ENCODE measurements around the gene ATRN. TPM values are rescaled to one million over a fixed set of nuclear protein-coding genes. Genes with fewer than 3 reads are reported as not detected.

ATRN gene
- total and polyA plus RNA-seq, 4 donors = 8.4 to 104 (median 46.0) TPM

GRCh38 chr20:3563133-3563532, 92.3 kb downstream of the ATRN start:
- 95% methylated on average over 3 of the region's 3 CpGs for WGBS
- Histone ChIP-seq H3K27me3 (ENCODE audit: control insufficient read depth in 4 of 4, insufficient read depth in 4 of 4, low read length in 3 of 4) (no peaks in the 10 kb centered on the region), H3K27ac (ENCODE audit: low read depth in 1 of 2, low read length in 2 of 2) (no peak overlapping the region), H3K4me1 (ENCODE audit: control insufficient read depth in 4 of 4, insufficient read depth in 4 of 4, low read length in 3 of 4) (peaks cover 0 to 5% (median 0%) of the 10 kb centered on the region in 4 donors), H3K36me3 (ENCODE audit: control insufficient read depth in 4 of 4, insufficient read depth in 3 of 4, low read depth in 1 of 4, low read length in 3 of 4) (peaks cover 3 to 30% (median 27%) of the 10 kb centered on the region in 4 donors), H3K9me3 (ENCODE audit: control insufficient read depth in 4 of 4, low read length in 3 of 4) (no peaks in the 10 kb centered on the region), H3K9ac (ENCODE audit: low read depth in 1 of 2, low read length in 2 of 2) (no peak overlapping the region), H3K4me3 (ENCODE audit: low read depth in 1 of 3, low read length in 3 of 3) (no peak overlapping the region)
- no peak for DNase-seq (ENCODE audit: low spot score)
- TF ChIP-seq EGR1 (IDR thresholded peaks at IDR 0.05; ENCODE audit: low read depth in 2 of 2) (no peak), HNF4A (conservative IDR thresholded peaks at IDR 0.05) (no peak), HNF4G (IDR thresholded peaks at IDR 0.05) (no peak), ATF3 (IDR thresholded peaks at IDR 0.05) (no peak), CTCF (IDR thresholded peaks at IDR 0.05; ENCODE audit: low read depth, low read length, missing input control) (no peak), ZBTB33 (IDR thresholded peaks at IDR 0.05) (no peak), FOXA2 (IDR thresholded peaks at IDR 0.05) (no peak), JUND (IDR thresholded peaks at IDR 0.05) (no peak), RXRA (IDR thresholded peaks at IDR 0.05) (no peak), NR2F2 (IDR thresholded peaks at IDR 0.05) (no peak), SP1 (IDR thresholded peaks at IDR 0.05) (no peak), MAX (IDR thresholded peaks at IDR 0.05) (no peak), GABPA (IDR thresholded peaks at IDR 0.05 in 1 of 2, conservative IDR thresholded peaks at IDR 0.05 in 1 of 2) (no peak), REST (IDR thresholded peaks at IDR 0.05) (no peak)

GRCh38 chr20:3563548-3564177, 92.8 kb downstream of the ATRN start:
- Histone ChIP-seq H3K9ac (ENCODE audit: low read depth in 1 of 2, low read length in 2 of 2) (no peak overlapping the region), H3K27ac (ENCODE audit: low read depth in 1 of 2, low read length in 2 of 2) (no peak overlapping the region), H3K36me3 (ENCODE audit: control insufficient read depth in 4 of 4, insufficient read depth in 3 of 4, low read depth in 1 of 4, low read length in 3 of 4) (peaks cover 3 to 32% (median 28%) of the 10 kb centered on the region in 4 donors), H3K9me3 (ENCODE audit: control insufficient read depth in 4 of 4, low read length in 3 of 4) (no peaks in the 10 kb centered on the region), H3K4me3 (ENCODE audit: low read depth in 1 of 3, low read length in 3 of 3) (no peak overlapping the region), H3K27me3 (ENCODE audit: control insufficient read depth in 4 of 4, insufficient read depth in 4 of 4, low read length in 3 of 4) (no peaks in the 10 kb centered on the region), H3K4me1 (ENCODE audit: control insufficient read depth in 4 of 4, insufficient read depth in 4 of 4, low read length in 3 of 4) (peaks cover 0 to 5% (median 0%) of the 10 kb centered on the region in 4 donors)
- WGBS = 59% methylated on average over 4 of the region's 4 CpGs
- DNase-seq (ENCODE audit: low spot score) = no peak
- TF ChIP-seq CTCF (IDR thresholded peaks at IDR 0.05; ENCODE audit: low read depth, low read length, missing input control) (peak; percentile 67), JUND (IDR thresholded peaks at IDR 0.05) (no peak), RXRA (IDR thresholded peaks at IDR 0.05) (peak in 1 of 2 donors; percentile 6), RAD21 (IDR thresholded peaks at IDR 0.05) (peak; percentile 82 to 89)

All from liver (tissue), 9 donors.